ENCODE results near the gene C8B.

C8B gene

GRCh38 chr1:56901716-56902115 is 64.1 kb downstream of the C8B start:
- H3K9ac ChIP-seq (ENCODE audit: insufficient read length, low read depth) = no peak overlapping the region
- H3K4me3 ChIP-seq (ENCODE audit: insufficient read length, low read depth) = no peak overlapping the region
- H3K27me3 ChIP-seq (ENCODE audit: insufficient read depth, insufficient read length) = peaks cover 4% of the 10 kb centered on the region
- H3K4me1 ChIP-seq (ENCODE audit: insufficient read depth, insufficient read length) = no peaks in the 10 kb centered on the region
- H3K36me3 ChIP-seq (ENCODE audit: insufficient read depth, insufficient read length, low read length) = no peaks in the 10 kb centered on the region
- TF ChIP-seq YY1 (IDR thresholded peaks at IDR 0.05; ENCODE audit: insufficient read depth, insufficient read length) (no peak), ZNF274 (IDR thresholded peaks at IDR 0.05; ENCODE audit: low read depth, low read length) (no peak), SUZ12 (IDR thresholded peaks at IDR 0.05; ENCODE audit: extremely low read depth, insufficient read depth, insufficient read length) (no peak)
- DNase-seq (ENCODE audit: low read depth, low spot score) = no peak
- no peaks in the 10 kb centered on the region for H3K9me3 ChIP-seq (ENCODE audit: insufficient read depth, low read length)

- H3K4me1 ChIP-seq (ENCODE audit: insufficient read depth, insufficient read length) = no peaks in the 10 kb centered on the region
- no peak overlapping the region for H3K9ac ChIP-seq (ENCODE audit: insufficient read length, low read depth)
- no peaks in the 10 kb centered on the region for H3K36me3 ChIP-seq (ENCODE audit: insufficient read depth, insufficient read length, low read length)
- no peaks in the 10 kb centered on the region for H3K9me3 ChIP-seq (ENCODE audit: insufficient read depth, low read length)
- DNase-seq (ENCODE audit: low read depth, low spot score) = no peak
- H3K27me3 ChIP-seq (ENCODE audit: insufficient read depth, insufficient read length) = peaks cover 4% of the 10 kb centered on the region
- TF ChIP-seq YY1 (IDR thresholded peaks at IDR 0.05; ENCODE audit: insufficient read depth, insufficient read length) (no peak), SUZ12 (IDR thresholded peaks at IDR 0.05; ENCODE audit: extremely low read depth, insufficient read depth, insufficient read length) (no peak), ZNF274 (IDR thresholded peaks at IDR 0.05; ENCODE audit: low read depth, low read length) (no peak)
- H3K4me3 ChIP-seq (ENCODE audit: insufficient read length, low read depth) = no peak overlapping the region
These were observed 66.9 kb downstream of the C8B start for GRCh38 chr1:56898879-56899278.

GRCh38 chr1:56898005-56898373 is 67.8 kb downstream of the C8B start:
- no peaks in the 10 kb centered on the region for H3K4me1 ChIP-seq (ENCODE audit: insufficient read depth, insufficient read length)
- H3K36me3 ChIP-seq (ENCODE audit: insufficient read depth, insufficient read length, low read length) = no peaks in the 10 kb centered on the region
- no peak for TF ChIP-seq SUZ12 (IDR thresholded peaks at IDR 0.05; ENCODE audit: extremely low read depth, insufficient read depth, insufficient read length)
- TF ChIP-seq ZNF274 (IDR thresholded peaks at IDR 0.05; ENCODE audit: low read depth, low read length) = no peak
- no peak for TF ChIP-seq YY1 (IDR thresholded peaks at IDR 0.05; ENCODE audit: insufficient read depth, insufficient read length)
- no peak for DNase-seq (ENCODE audit: low read depth, low spot score)
- H3K4me3 ChIP-seq (ENCODE audit: insufficient read length, low read depth) = no peak overlapping the region
- no peak overlapping the region for H3K9ac ChIP-seq (ENCODE audit: insufficient read length, low read depth)
- H3K9me3 ChIP-seq (ENCODE audit: insufficient read depth, low read length) = no peaks in the 10 kb centered on the region
- peaks cover 4% of the 10 kb centered on the region for H3K27me3 ChIP-seq (ENCODE audit: insufficient read depth, insufficient read length)

- no peaks in the 10 kb centered on the region for H3K9me3 ChIP-seq (ENCODE audit: insufficient read depth, low read length)
- no peak for DNase-seq (ENCODE audit: low read depth, low spot score)
- no peak overlapping the region for H3K4me3 ChIP-seq (ENCODE audit: insufficient read length, low read depth)
- H3K9ac ChIP-seq (ENCODE audit: insufficient read length, low read depth) = no peak overlapping the region
- no peaks in the 10 kb centered on the region for H3K4me1 ChIP-seq (ENCODE audit: insufficient read depth, insufficient read length)
- peaks cover 4% of the 10 kb centered on the region for H3K27me3 ChIP-seq (ENCODE audit: insufficient read depth, insufficient read length)
- no peaks in the 10 kb centered on the region for H3K36me3 ChIP-seq (ENCODE audit: insufficient read depth, insufficient read length, low read length)
- no peak for TF ChIP-seq YY1 (IDR thresholded peaks at IDR 0.05; ENCODE audit: insufficient read depth, insufficient read length)
- TF ChIP-seq SUZ12 (IDR thresholded peaks at IDR 0.05; ENCODE audit: extremely low read depth, insufficient read depth, insufficient read length) = no peak
- no peak for TF ChIP-seq ZNF274 (IDR thresholded peaks at IDR 0.05; ENCODE audit: low read depth, low read length)
These were observed 68.4 kb downstream of the C8B start for GRCh38 chr1:56897150-56898004.

- no peaks in the 10 kb centered on the region for H3K9me3 ChIP-seq (ENCODE audit: insufficient read depth, low read length)
- DNase-seq (ENCODE audit: low read depth, low spot score) = no peak
- no peak overlapping the region for H3K4me3 ChIP-seq (ENCODE audit: insufficient read length, low read depth)
- no peak overlapping the region for H3K9ac ChIP-seq (ENCODE audit: insufficient read length, low read depth)
- no peaks in the 10 kb centered on the region for H3K27me3 ChIP-seq (ENCODE audit: insufficient read depth, insufficient read length)
- TF ChIP-seq ZNF274 (IDR thresholded peaks at IDR 0.05; ENCODE audit: low read depth, low read length) = no peak
- no peak for TF ChIP-seq YY1 (IDR thresholded peaks at IDR 0.05; ENCODE audit: insufficient read depth, insufficient read length)
- no peak for TF ChIP-seq SUZ12 (IDR thresholded peaks at IDR 0.05; ENCODE audit: extremely low read depth, insufficient read depth, insufficient read length)
- no peaks in the 10 kb centered on the region for H3K4me1 ChIP-seq (ENCODE audit: insufficient read depth, insufficient read length)
- no peaks in the 10 kb centered on the region for H3K36me3 ChIP-seq (ENCODE audit: insufficient read depth, insufficient read length, low read length)
These were observed 71.8 kb downstream of the C8B start for GRCh38 chr1:56894014-56894413.

GRCh38 chr1:56890229-56890628 is 75.6 kb downstream of the C8B start:
- Histone ChIP-seq H3K27me3 (ENCODE audit: insufficient read depth, insufficient read length) (no peaks in the 10 kb centered on the region), H3K4me3 (ENCODE audit: insufficient read length, low read depth) (no peak overlapping the region), H3K36me3 (ENCODE audit: insufficient read depth, insufficient read length, low read length) (no peaks in the 10 kb centered on the region), H3K9ac (ENCODE audit: insufficient read length, low read depth) (no peak overlapping the region), H3K9me3 (ENCODE audit: insufficient read depth, low read length) (no peaks in the 10 kb centered on the region), H3K4me1 (ENCODE audit: insufficient read depth, insufficient read length) (no peaks in the 10 kb centered on the region)
- TF ChIP-seq SUZ12 (IDR thresholded peaks at IDR 0.05; ENCODE audit: extremely low read depth, insufficient read depth, insufficient read length) (no peak), ZNF274 (IDR thresholded peaks at IDR 0.05; ENCODE audit: low read depth, low read length) (no peak), YY1 (IDR thresholded peaks at IDR 0.05; ENCODE audit: insufficient read depth, insufficient read length) (no peak)
- DNase-seq (ENCODE audit: low read depth, low spot score) = no peak

- no peak overlapping the region for H3K4me3 ChIP-seq (ENCODE audit: insufficient read length, low read depth)
- H3K27me3 ChIP-seq (ENCODE audit: insufficient read depth, insufficient read length) = peaks cover under 1% of the 10 kb centered on the region
- H3K36me3 ChIP-seq (ENCODE audit: insufficient read depth, insufficient read length, low read length) = no peaks in the 10 kb centered on the region
- no peaks in the 10 kb centered on the region for H3K9me3 ChIP-seq (ENCODE audit: insufficient read depth, low read length)
- no peaks in the 10 kb centered on the region for H3K4me1 ChIP-seq (ENCODE audit: insufficient read depth, insufficient read length)
- DNase-seq (ENCODE audit: low read depth, low spot score) = no peak
- H3K9ac ChIP-seq (ENCODE audit: insufficient read length, low read depth) = no peak overlapping the region
- no peak for TF ChIP-seq SUZ12 (IDR thresholded peaks at IDR 0.05; ENCODE audit: extremely low read depth, insufficient read depth, insufficient read length)
- no peak for TF ChIP-seq YY1 (IDR thresholded peaks at IDR 0.05; ENCODE audit: insufficient read depth, insufficient read length)
- no peak for TF ChIP-seq ZNF274 (IDR thresholded peaks at IDR 0.05; ENCODE audit: low read depth, low read length)
These were observed 84.4 kb downstream of the C8B start for GRCh38 chr1:56881417-56881816.
